Glomerular endothelial cell (primary cell): ENCODE measurements around the gene UGT1A10. TPM values are rescaled to one million over a fixed set of nuclear protein-coding genes. Genes with fewer than 3 reads are reported as not detected.

Source experiments
- DNase-seq: peaks from one replicate; pipeline ENCODE4 v3.0.0-alpha.2; 2011; ENCODE audit warnings: low read depth, low spot score; ENCODE audit errors: extremely low read depth
- total RNA-seq: library from RNA; depleted of rRNA; stranded (reverse); fragments of >200 nt; gene quantifications from 2 replicates; pipeline ENCODE4 v1.2.3, GENCODE V29; 2015

Gene UGT1A10
- total RNA-seq, 1 donor from 2014 or later = not detected

- no peak for DNase-seq
These were observed 131.8 kb downstream of the UGT1A10 start for GRCh38 chr2:233768076-233768475.

DNA sequence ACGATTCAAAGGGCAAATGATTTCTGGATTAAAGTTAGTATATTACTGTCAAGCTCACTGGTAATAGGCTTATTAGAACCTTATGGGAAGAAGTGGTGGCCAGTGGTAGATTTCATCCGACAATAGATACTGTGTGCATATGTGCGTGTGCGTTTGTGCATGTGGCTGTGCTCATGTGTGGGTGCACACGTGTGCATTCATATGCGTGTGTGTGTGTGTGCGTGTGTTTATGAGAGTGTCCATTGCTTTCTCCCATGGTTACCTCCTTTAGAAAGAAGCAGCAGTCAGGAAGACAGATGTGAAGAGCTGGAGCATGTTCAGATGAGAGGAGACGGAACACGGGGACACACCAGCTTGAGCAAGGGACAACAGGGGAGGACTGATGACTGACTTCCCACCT lies 133.0 kb downstream of the UGT1A10 start:
- DNase-seq = no peak

DNA sequence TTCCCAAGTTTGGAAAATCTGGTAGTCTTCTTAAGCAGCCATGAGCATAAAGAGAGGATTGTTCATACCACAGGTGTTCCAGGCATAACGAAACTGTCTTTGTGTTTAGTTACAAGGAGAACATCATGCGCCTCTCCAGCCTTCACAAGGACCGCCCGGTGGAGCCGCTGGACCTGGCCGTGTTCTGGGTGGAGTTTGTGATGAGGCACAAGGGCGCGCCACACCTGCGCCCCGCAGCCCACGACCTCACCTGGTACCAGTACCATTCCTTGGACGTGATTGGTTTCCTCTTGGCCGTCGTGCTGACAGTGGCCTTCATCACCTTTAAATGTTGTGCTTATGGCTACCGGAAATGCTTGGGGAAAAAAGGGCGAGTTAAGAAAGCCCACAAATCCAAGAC lies 135.9 kb downstream of the UGT1A10 start:
- no peak for DNase-seq

DNA sequence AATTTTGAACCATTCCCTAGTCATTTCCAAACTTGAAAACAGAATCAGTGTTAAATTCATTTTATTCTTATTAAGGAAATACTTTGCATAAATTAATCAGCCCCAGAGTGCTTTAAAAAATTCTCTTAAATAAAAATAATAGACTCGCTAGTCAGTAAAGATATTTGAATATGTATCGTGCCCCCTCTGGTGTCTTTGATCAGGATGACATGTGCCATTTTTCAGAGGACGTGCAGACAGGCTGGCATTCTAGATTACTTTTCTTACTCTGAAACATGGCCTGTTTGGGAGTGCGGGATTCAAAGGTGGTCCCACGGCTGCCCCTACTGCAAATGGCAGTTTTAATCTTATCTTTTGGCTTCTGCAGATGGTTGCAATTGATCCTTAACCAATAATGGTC lies 136.3 kb downstream of the UGT1A10 start:
- DNase-seq = no peak

DNA sequence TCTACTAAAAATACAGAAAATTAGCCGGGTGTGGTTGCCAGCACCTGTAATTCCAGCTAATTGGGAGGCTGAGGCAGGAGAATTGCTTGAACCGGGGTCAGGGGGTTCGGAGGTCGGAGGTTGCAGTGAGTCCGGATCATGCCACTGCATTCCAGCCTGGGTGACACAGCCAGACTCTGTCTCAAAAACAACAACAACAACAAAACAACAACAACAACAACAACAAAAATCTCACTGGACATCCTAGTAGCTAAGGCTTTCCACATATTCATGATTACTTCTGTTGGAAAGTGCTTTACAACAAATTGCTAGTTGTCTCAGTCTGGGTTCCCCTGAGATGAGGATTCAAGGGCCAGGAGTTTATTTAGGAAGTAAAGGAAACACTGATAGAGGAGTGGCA lies 137.6 kb downstream of the UGT1A10 start:
- no peak for DNase-seq

- DNase-seq = no peak
These were observed 139.2 kb downstream of the UGT1A10 start for GRCh38 chr2:233775414-233775813.

DNA sequence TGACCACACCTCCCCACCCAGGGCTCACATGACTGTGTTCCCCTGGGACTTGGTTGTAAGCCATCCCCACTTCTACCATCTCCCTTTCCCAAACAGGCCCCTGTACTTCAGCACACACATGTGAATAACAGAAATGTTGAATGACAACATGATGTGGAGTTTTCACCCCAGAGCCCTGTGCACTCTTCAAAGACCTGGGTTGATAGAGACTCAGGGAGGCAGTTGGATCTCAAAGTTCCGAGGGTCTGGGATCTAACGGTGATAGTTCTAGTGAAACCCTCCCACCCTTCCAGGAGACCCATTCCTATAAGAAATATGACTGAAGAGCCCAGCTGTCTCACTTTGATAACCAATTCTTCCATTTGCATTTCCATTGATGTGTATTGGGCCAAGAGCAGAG lies 141.8 kb downstream of the UGT1A10 start, which contains the start of gene MROH2A:
MROH2A (plus strand) TSS at position 301 of the 400 bp plus-strand sequence. CDS start 1,029 bp downstream, outside the sequence.
- DNase-seq = no peak

DNA sequence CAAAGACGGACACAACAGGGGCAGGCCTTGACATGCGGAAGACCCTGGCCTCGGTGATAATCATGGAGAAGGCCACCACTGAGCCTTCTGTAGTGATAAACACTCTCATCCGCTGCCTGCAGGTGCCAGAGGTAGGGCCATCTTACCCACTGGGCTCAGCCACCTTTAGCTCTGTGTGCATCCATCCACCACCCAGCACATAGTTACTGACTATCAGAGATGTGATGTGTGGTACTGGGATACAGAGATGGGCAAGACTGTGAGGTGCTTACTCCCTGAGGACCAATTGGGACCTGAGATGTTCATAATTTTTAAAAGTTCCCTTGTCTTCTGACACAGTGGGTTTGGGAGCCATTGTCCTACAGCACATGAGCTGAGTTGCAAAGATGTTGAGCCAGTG lies 143.5 kb downstream of the UGT1A10 start:
- DNase-seq = no peak

- no peak for DNase-seq
These were observed 144.5 kb downstream of the UGT1A10 start for GRCh38 chr2:233780771-233781170.

DNA sequence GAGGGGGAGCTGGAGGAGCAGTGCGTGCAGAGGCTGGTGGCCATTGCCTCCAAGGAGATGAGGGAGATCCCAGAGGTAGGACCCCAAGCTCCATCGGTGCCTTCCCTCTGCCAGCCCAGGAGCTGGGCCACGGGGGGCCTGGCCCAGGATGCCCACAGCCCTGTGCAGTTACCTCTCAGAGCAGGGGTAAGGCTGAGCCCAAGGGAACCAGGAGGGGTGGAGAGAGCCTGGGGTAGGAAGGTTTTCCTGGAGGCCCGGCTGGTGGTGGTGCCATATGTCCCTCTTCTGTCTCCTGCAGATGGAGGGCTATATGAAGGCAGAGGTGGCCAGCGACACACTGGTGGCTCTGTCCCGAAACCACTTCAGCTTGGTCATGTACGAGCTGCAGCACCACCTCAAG lies 153.3 kb downstream of the UGT1A10 start:
- DNase-seq = no peak

GRCh38 chr2:233791151-233791882 lies 155.1 kb downstream of the UGT1A10 start:
- no peak for DNase-seq

- DNase-seq = no peak
These were observed 155.7 kb downstream of the UGT1A10 start for GRCh38 chr2:233791883-233792329.

- no peak for DNase-seq
These were observed 156.5 kb downstream of the UGT1A10 start for GRCh38 chr2:233792720-233793119.

DNA sequence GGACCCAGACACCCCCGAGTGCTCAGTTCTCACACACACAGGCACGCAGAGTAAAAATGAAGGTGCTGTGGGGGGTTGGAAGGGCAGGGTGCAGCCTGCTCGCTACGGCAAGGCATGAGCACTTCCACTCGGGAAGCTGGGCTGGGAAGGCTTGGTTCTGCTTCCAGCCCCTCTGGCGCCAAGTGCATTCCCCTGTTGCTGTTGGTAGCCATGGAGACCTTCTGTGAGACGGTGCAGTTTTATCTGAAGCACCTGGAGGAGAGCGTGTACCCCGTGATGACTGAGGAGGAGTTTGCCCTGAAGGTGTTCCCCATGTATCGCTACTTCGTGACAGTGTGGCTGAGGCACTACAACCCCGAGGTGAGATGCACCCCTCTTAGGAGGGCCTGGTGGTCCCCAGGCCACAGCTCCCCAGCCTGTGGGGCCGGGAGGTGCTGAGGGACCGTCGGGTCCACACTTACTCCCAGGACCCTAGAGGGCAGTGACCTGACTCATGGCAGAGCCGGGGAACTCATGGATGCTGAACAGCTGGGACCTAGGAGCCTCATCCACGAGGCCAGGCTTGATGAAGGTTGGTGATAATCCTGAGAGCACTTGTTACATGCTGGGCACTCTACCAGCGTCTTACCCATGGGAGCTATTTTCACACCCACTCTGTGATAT lies 157.3 kb downstream of the UGT1A10 start:
- DNase-seq = no peak

GRCh38 chr2:233794128-233794658 lies 157.9 kb downstream of the UGT1A10 start:
- DNase-seq = no peak

DNA sequence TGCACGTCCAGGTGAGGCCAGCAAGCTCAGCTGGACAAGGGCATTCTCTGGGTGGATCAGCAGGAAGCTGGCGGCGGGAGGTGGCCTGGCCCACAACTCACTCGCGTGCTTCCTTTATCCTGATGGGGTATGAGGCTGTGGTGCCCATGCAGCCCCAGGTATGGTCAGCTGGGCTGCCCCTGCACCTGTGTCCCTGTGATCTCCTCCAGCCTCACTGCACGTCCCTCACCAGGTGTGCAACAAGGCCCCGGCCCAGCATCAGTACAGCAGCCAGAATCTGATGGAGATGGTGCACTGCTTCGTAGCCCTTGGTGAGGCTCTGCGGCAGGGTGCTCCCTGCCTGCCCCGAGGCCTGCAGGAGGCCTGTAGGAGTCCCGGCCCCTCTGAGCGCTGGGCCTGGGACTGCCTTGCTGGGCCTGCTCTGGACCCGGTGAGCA lies 159.5 kb downstream of the UGT1A10 start:
- no peak for DNase-seq

DNA sequence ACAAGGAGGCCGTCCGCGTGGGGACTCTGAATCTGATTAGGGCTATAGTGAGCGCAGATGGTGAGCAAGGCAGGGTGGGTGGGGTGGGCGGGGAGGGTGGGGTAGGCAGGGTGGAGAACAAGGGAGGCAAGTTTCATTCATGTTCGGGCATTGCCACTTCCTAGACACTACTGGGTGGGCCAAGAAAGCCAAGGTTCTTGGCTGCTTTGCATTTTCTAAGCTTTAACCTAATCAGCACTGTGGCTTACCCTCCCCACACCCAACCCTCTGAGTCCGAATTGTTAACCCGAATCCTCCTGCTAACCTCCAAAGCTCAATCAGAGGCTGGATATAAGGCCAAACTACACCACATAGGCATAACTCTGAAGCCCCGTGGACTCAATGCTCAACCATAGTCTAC lies 160.0 kb downstream of the UGT1A10 start:
- DNase-seq = no peak

- DNase-seq = no peak
These were observed 162.3 kb downstream of the UGT1A10 start for GRCh38 chr2:233798335-233799086.

DNA sequence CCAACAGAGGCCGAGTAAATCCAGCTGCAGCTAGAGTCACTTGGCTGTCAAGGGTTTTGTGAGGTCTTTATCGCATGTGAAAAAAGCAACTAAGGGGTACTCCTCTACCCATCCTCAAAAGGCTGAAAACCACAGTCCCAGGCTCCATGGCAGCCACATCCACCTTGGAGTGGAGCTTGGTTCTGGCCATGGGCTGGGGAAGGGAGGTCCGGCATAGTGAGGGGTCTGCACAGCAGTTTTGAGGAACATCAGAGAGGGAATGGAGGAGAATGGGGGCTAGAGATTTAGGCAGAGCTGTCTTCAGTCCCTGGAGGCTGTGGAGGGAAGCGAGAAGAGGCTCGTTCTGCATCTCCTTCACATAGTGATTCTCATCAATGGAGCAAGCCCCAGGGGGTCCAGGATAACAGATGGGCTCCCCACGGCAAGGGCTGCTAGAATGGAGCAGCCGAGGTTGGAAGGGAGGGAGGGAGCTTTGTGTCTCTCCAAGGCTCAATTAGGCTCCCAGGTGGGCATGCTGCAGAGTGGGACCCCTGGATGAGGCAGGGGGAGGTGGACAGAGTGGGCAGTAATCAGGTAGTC lies 162.9 kb downstream of the UGT1A10 start:
- DNase-seq = no peak

DNA sequence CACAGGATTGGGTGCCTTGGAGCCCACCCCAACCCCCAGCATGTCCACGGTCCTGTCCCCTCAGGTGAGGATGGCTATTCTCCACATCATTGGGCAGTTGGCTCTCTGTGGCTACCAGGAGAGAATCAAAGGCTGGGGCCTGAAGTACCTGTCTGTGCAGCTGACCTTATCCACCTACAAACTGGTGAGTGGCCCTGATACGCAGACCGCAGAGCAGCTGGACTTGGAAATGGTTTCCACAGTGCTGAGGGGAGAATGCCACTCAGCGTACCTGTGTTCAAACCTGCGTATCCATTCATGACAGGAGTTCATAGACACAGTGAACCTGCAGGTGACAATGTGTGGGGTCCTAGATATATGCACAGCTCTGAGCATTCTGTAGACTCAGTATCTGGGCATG lies 163.5 kb downstream of the UGT1A10 start:
- no peak for DNase-seq

GRCh38 chr2:233800208-233800607 lies 164.0 kb downstream of the UGT1A10 start:
- DNase-seq = no peak
